ENCODE measurements around the gene GRB14. TPM values are rescaled to one million over a fixed set of nuclear protein-coding genes. Genes with fewer than 3 reads are reported as not detected.

GRB14 gene
- total and polyA plus RNA-seq, 10 of the 15 experiments (the other 5 are each of a cell fraction or from before 2014, with no cell fraction given) = not detected

DNA sequence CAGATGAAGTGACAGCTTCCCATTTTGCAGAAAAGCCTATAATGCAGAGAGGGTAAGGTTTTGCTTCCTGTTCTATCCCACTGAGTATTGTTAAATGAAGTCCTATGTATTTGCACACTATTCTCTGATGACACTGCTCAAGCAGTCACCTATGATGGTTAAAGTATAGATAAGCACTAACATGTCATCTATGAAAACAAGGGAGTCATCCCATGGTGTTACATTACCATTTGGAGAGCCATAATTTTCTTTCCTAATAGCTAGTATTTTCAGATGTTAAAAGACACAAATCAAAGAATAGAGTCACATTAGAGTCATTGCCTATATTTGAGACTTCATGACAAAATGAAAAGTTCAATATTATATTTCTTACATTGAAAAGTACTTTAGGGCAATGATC lies 42.8 kb upstream of the GRB14 start:
- H3K4me3 ChIP-seq = no peak overlapping the region
- intact Hi-C loops (cut with micrococcal nuclease; ENCODE audit: unreplicated experiment) = no loop called here
- ChIA-PET RAD21 (ENCODE audit: unreplicated experiment) (no interaction called here), SMC1A (ENCODE audit: uncharacterized antibody, unreplicated experiment) (interaction anchor here (0.6 kb wide), 1 partner anchor 712 kb away, joined by 3 read pairs; no protein-coding TSS in a partner anchor), POLR2A (no interaction called here), CTCF (no interaction called here)
- H4K20me1 ChIP-seq (ENCODE audit: control insufficient read depth, insufficient read depth) = no peaks in the 10 kb centered on the region
- no peak for DNase-seq (ENCODE audit: low read depth, low spot score)
- H3K36me3 ChIP-seq (ENCODE audit: control insufficient read depth in 2 of 2, insufficient read depth in 2 of 2, low read length in 1 of 2) = no peaks in the 10 kb centered on the region
- H3K79me2 ChIP-seq (ENCODE audit: control insufficient read depth, insufficient read depth, low read length) = no peaks in the 10 kb centered on the region
- H3K4me1 ChIP-seq (ENCODE audit: control insufficient read depth, insufficient read depth, low read length) = no peaks in the 10 kb centered on the region
- H2AFZ ChIP-seq (ENCODE audit: control insufficient read depth, low read depth, low read length) = no peak overlapping the region
- no peak for ATAC-seq
- no peak for FAIRE-seq
- in situ Hi-C loops (cut with MboI) = no loop called here
- H3K9ac ChIP-seq (ENCODE audit: control insufficient read depth, insufficient read depth, low read length) = no peak overlapping the region
- TF ChIP-seq RAD51 (IDR thresholded peaks at IDR 0.05) = no peak
- no peak for TF ChIP-seq PKNOX1 (IDR thresholded peaks at IDR 0.05)
- TF ChIP-seq SIN3A (IDR thresholded peaks at IDR 0.05; ENCODE audit: low read depth, low read length) = no peak
- TF ChIP-seq RBBP5 (conservative IDR thresholded peaks at IDR 0.05) = no peak
- H3K4me2 ChIP-seq (ENCODE audit: control insufficient read depth, insufficient read depth) = no peak overlapping the region
- H3K9me3 ChIP-seq (replicated peaks; ENCODE audit: control insufficient read depth, insufficient read depth, low read length) = no peaks in the 10 kb centered on the region
- H3K27me3 ChIP-seq (replicated peaks in 1 of 2; ENCODE audit: control insufficient read depth in 2 of 2, insufficient read depth in 2 of 2, low read length in 1 of 2) = no peaks in the 10 kb centered on the region
- no TSS peak for BruUV-seq (replicated peaks)
- H3K27ac ChIP-seq (ENCODE audit: control insufficient read depth, insufficient read depth) = no peak overlapping the region

GRCh38 chr2:164662868-164663631 lies 41.8 kb upstream of the GRB14 start:
- ChIA-PET SMC1A (ENCODE audit: uncharacterized antibody, unreplicated experiment) (no interaction called here), POLR2A (no interaction called here), CTCF (no interaction called here), RAD21 (ENCODE audit: unreplicated experiment) (no interaction called here)
- Histone ChIP-seq H3K4me2 (ENCODE audit: control insufficient read depth, insufficient read depth) (no peak overlapping the region), H3K9me3 (replicated peaks; ENCODE audit: control insufficient read depth, insufficient read depth, low read length) (no peaks in the 10 kb centered on the region), H3K79me2 (ENCODE audit: control insufficient read depth, insufficient read depth, low read length) (no peaks in the 10 kb centered on the region), H2AFZ (ENCODE audit: control insufficient read depth, low read depth, low read length) (no peak overlapping the region), H3K9ac (ENCODE audit: control insufficient read depth, insufficient read depth, low read length) (no peak overlapping the region), H4K20me1 (ENCODE audit: control insufficient read depth, insufficient read depth) (no peaks in the 10 kb centered on the region), H3K36me3 (ENCODE audit: control insufficient read depth in 2 of 2, insufficient read depth in 2 of 2, low read length in 1 of 2) (no peaks in the 10 kb centered on the region), H3K27ac (ENCODE audit: control insufficient read depth, insufficient read depth) (no peak overlapping the region), H3K4me3 (no peak overlapping the region), H3K4me1 (ENCODE audit: control insufficient read depth, insufficient read depth, low read length) (no peaks in the 10 kb centered on the region), H3K27me3 (replicated peaks in 1 of 2; ENCODE audit: control insufficient read depth in 2 of 2, insufficient read depth in 2 of 2, low read length in 1 of 2) (no peaks in the 10 kb centered on the region)
- DNase-seq (ENCODE audit: low read depth, low spot score) (no peak), ATAC-seq (no peak), FAIRE-seq (no peak)
- no TSS peak for BruUV-seq (replicated peaks)
- in situ Hi-C loops (cut with MboI) (no loop called here), intact Hi-C loops (cut with micrococcal nuclease; ENCODE audit: unreplicated experiment) (no loop called here)
- 12% methylated on average over 1 of the region's 1 CpG for WGBS (ENCODE audit: insufficient coverage, insufficient replicate concordance, low lambda C conversion rate, missing lambda C conversion rate)
- no peak for TF ChIP-seq SREBF2 (IDR thresholded peaks at IDR 0.05; ENCODE audit: low read length)
- no peak for TF ChIP-seq NRF1 (conservative IDR thresholded peaks at IDR 0.05; ENCODE audit: low read depth, low read length)
- no peak for TF ChIP-seq HDGF (IDR thresholded peaks at IDR 0.05)
- TF ChIP-seq IRF3 (IDR thresholded peaks at IDR 0.05) = no peak
- TF ChIP-seq, protein P1, sequence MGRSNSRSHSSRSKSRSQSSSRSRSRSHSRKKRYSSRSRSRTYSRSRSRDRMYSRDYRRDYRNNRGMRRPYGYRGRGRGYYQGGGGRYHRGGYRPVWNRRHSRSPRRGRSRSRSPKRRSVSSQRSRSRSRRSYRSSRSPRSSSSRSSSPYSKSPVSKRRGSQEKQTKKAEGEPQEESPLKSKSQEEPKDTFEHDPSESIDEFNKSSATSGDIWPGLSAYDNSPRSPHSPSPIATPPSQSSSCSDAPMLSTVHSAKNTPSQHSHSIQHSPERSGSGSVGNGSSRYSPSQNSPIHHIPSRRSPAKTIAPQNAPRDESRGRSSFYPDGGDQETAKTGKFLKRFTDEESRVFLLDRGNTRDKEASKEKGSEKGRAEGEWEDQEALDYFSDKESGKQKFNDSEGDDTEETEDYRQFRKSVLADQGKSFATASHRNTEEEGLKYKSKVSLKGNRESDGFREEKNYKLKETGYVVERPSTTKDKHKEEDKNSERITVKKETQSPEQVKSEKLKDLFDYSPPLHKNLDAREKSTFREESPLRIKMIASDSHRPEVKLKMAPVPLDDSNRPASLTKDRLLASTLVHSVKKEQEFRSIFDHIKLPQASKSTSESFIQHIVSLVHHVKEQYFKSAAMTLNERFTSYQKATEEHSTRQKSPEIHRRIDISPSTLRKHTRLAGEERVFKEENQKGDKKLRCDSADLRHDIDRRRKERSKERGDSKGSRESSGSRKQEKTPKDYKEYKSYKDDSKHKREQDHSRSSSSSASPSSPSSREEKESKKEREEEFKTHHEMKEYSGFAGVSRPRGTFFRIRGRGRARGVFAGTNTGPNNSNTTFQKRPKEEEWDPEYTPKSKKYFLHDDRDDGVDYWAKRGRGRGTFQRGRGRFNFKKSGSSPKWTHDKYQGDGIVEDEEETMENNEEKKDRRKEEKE (IDR thresholded peaks at IDR 0.05) = no peak
- TF ChIP-seq, protein P2, sequence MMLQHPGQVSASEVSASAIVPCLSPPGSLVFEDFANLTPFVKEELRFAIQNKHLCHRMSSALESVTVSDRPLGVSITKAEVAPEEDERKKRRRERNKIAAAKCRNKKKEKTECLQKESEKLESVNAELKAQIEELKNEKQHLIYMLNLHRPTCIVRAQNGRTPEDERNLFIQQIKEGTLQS (IDR thresholded peaks at IDR 0.05; ENCODE audit: borderline replicate concordance, extremely low read depth, low read depth, low read length) = no peak
- no peak for TF ChIP-seq DPF2 (IDR thresholded peaks at IDR 0.05)
- no peak for TF ChIP-seq CEBPB (IDR thresholded peaks at IDR 0.05; ENCODE audit: borderline replicate concordance in 1 of 2, low read depth in 2 of 2, low read length in 2 of 2)
- no peak for TF ChIP-seq ZNF207 (IDR thresholded peaks at IDR 0.05; ENCODE audit: borderline replicate concordance)

Measured in GM12878 (cell line).